DMS114 treated with DMSO at 0.1 percent for 48 hours (cell line): ENCODE results near the gene TNFRSF25.

Experiments
- DNase-seq: peaks from one replicate; lab custom pipeline; 2025; ENCODE audit not compliant: unreplicated experiment; lab: John Stamatoyannopoulos, UW

TNFRSF25 gene

GRCh38 chr1:6488602-6489382 lies 22.8 kb upstream of the TNFRSF25 start:
- no peak for DNase-seq

- DNase-seq: no peak
These were observed 22.0 kb upstream of the TNFRSF25 start for GRCh38 chr1:6487804-6488484.

DNA sequence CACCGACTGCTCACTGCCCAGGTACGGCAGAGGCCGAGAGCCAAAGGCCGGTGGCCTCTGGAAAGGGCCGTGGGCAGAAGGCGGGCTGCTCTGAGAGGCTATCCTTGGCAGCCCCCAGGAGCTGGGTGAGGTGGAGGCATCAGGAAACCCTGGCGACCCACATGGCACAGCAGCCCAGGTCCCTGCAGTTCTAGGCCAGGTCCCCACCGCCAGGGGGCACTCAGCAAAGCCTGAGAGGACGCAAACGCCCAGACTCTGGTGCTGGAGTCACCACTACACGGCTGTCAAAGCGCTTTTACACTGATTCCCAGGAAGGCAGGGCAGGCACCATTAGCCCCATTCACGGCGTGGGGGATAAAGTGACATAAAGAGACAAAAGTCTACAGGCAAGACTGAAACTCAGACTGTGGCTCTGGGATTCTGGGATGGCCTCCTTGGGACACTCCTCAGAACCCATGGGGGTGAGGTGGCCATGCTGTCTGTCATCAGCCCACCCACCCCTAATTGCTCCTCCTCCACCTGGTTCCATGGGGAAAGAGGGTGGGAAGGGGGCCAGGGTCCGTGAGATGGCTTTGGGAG lies 20.5 kb upstream of the TNFRSF25 start:
- DNase-seq: peak; percentile 58

- DNase-seq: no peak
These were observed 19.5 kb upstream of the TNFRSF25 start for GRCh38 chr1:6485168-6486101.

- no peak for DNase-seq
These were observed 18.8 kb upstream of the TNFRSF25 start for GRCh38 chr1:6484826-6485167.

GRCh38 chr1:6483761-6484117 lies 17.8 kb upstream of the TNFRSF25 start:
- DNase-seq: no peak

DNA sequence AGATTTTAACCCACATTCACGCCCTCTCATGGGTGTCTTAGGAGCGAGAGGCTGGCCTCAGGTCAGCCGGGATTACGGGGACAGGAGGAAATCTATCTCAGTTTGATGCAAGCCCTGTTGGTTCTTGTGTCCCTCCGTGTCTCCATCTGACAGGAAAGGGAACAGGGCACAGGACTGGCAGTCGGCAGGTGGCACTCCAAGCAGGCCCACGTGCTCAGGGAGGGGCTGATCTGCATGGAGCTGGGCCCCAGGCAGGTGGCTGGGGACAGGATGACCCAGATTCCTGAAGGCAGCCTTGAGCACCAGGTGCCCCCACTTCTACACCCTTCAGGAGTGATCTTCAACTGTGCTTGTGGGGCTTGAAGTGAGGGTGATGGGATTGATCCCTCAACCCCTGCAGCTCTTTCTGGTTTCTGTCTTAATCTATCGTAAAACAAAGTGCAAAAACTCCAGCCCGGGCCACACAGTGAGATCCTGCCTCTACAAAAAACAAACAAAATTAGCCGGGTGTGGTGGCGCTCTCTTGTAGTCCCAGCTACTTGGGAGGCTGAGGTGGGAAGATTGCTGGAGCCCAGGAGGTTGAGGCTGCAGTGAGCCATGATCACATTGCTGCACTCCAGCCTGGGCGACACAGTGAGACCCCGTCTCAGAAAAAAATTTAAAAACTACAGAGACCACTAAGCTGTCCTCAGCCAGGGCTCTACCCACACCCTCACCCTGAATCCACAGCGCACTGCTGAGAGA lies 17.2 kb upstream of the TNFRSF25 start:
- no peak for DNase-seq

- DNase-seq: no peak
These were observed 15.8 kb upstream of the TNFRSF25 start for GRCh38 chr1:6481820-6482219.

- DNase-seq: no peak
These were observed 11.3 kb upstream of the TNFRSF25 start for GRCh38 chr1:6477039-6477820.

DNA sequence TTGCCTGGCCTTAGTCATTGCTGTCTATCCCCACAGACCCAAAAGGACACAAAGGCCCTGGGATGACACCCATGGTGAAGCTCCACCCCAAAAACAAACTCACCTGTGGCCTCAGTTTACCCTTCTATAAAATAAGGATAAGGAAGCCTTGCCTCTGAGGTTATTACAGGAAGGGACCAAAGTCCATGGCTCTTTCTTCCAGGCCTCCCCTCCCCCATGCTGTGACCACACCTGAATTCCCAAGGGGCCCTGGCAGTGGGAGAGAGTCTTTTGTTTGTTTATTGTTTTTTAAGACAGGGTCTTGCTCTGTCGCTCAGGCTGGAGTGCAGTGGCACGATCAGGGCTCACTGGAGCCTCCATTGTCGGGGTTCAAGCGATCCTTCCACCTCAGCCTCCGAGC lies 10.5 kb upstream of the TNFRSF25 start:
- no peak for DNase-seq

DNA sequence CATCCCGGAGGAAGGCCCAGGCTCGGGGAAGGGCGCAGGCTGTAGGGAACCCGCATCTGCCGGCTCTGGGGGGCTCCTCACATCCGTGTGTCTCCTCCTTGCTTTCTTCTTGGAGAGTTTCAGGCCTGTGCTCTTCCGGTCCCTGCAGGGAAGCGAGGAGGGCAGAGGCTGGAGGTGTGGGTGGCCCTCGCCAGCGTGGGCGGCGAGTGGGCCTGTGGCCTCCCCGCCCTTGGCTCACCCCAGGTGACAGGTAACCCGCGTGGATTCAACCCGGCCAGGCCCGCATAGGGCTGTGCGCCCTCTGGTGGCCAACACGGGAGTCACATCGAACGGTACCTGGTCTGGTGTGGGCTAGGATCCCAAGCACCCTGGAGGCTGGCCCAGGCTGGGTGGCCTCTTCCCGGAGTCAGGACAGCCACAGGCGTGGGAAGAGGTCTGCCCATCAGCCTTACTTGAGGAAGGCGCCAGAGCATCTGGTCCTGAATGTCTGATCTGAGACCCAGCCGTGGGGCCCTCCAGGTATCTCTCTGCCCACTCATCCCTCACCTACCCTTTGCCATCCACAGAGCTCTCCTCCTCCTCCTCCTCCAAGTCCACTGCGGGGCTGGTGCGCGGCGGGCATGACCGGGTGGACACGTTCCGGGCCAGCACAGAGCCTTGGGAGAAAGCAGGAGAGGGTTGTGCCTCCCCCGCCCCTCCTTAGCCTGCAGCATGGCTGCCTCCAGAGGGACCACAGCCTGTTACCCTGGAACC lies 9.6 kb upstream of the TNFRSF25 start:
- DNase-seq: no peak

GRCh38 chr1:6474815-6475282 lies 8.9 kb upstream of the TNFRSF25 start:
- no peak for DNase-seq

DNA sequence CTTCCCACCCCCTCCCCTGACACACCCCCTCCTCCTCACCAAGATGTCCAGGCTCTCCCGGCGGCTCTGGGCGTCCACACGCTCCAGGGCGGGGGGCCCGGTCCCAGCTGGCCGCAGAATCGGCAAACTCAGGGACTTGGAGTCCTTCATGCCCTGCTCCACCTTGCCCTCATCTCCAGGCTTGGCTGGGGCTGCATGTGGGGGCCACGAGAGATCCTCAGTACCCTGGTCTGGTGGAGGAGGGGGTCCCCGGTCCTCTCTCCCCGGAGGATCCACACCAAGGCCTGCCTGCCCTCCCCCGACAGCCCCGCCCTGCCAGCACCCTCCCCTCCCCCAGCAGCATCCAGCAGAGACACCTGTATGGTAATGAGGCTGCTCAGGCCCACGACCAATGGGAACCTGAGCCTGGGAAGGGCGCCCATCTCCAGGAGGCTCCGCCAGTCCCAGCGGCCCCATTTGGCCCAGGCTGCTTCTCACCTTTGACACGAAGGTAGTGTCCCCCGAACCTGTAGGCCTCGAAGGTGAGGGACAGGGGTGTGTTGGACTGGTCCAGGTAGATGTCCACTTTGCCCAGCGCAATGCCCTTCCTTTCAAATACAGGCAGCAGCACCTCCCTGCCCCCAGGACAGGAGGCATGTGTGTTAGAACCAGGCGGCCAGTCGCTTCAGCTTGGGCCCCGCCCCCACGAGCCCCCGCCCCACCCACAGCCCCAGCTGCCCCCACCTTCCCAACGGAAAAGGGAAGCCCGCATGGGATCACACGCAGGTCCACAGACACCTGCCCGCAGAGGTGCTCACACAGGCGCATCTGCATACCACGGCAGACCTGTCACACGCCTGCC lies 8.2 kb upstream of the TNFRSF25 start:
- DNase-seq: no peak

DNA sequence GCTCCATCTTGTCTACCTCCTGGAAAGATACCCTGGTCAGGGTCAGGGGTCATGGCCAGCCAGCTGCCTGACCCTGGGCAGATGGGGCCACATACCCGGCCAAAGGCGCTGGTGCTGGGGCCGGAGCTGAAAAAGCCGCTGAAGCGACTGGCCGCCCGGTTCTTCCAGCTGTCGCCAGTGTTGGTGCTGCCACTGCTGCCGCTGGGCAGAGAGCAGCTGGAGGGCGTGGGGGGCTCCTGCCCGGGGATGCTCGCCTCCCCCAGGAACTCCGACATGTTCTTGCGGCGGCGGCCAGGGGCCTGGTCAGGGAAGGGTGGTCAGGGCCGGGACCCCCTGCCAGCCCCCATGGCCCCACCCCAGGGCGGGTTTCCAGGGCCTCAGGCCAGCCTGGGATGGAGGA lies 7.2 kb upstream of the TNFRSF25 start:
- no peak for DNase-seq

DNA sequence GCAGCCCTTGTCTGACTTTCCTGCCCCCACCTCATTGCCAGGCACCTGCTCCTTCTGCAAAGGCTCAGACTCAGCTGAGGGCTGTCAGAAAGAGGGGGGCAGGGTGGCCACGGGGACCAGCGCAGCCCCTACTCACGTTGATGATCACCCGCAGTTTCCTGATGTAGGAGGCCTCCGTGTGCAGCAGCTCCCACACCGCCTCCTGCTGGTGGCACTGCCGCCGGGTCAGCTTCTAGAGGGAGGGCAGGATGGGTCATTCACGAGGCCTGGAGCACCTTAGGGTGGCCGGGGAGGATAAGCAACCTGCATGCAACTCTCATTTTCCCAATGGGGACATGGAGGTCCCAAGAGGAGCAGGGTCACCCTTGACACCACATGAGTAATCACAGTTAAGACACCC lies 6.4 kb upstream of the TNFRSF25 start:
- no peak for DNase-seq

DNA sequence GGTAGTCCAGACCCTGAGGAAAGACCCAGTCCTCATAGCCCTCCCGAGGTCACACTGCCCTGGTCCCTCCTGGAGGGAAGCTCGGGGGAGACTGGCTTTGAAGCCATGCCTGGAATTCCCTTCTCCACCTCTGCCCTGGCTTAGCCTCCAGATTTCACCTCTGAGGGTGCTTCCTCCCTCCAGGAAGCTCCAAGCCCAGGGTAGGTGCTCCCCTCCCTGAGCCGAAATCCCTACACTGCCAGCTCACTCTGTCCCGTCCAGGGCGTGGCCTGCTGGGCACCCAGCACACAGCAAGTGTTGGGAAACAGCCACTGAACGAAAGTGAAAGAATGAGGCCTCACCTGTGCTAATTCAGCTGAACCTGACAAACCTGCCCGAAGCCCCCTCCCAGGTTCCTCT lies 6.0 kb upstream of the TNFRSF25 start:
- DNase-seq: no peak

DNA sequence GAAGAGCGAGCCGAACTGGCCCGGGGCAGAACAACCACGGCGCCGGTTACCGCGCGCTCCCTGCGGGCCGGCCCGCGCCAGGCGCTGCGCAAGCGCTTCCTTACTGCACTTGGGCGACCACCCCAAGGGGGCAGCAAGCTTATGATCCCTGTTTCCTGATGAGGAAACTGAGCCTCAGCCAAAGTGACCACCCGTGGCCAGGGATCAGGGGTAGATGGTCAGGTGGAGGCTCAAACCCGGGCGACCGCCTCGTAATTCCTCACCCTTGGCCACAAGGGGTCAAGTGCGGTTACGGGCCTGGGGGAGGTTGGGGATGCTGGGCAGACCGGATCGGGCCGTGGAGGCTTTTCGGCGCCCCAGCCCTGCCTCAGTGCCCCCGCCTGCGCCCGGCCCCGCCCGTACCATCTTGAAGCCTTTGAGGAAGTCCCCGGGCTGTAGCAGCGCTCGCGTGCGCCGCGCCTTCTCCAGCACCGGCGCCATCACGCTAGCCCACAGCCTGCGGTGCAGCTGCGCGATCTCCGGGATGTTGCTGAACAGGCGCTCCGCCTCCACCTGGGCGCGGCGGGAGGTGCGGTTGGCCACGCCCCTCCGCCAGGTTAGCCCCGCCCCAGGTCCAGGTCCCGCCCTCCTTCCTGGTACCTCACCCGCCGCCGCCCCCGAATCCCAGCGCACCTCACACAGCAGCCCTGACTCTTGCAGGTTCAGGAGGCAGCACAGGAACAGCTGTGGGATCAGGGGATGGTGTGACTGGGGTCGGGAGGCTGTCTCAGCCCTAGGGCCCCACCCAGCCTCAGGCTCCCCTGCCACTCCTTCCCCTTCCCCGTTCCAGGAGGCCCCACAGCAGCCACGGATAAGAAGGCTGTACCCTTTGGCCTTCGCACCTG lies 5.4 kb upstream of the TNFRSF25 start:
- no peak for DNase-seq
